Measurements from ENCODE around the gene UVRAG.

The UVRAG gene

GRCh38 chr11:75954039-75954438 is 139.0 kb downstream of the UVRAG start:
- no peaks in the 10 kb centered on the region for H3K36me3 ChIP-seq (replicated peaks)
- H3K4me3 ChIP-seq (ENCODE audit: low read depth, low read length), result no peak overlapping the region
- no peaks in the 10 kb centered on the region for H3K27me3 ChIP-seq (replicated peaks)
- DNase-seq, result no peak
- in situ Hi-C loops (cut with HindIII; ENCODE audit: low pct_ligation_motif_present, low sequenced_read_pairs), result no loop called here
- no peak for TF ChIP-seq CTCF (IDR thresholded peaks at IDR 0.05; ENCODE audit: low read depth, low read length, missing control alignments)
- H3K27ac ChIP-seq, result no peak overlapping the region

- in situ Hi-C loops (cut with HindIII; ENCODE audit: low pct_ligation_motif_present, low sequenced_read_pairs), result no loop called here
- Histone ChIP-seq H3K27ac (no peak overlapping the region), H3K4me3 (ENCODE audit: low read depth, low read length) (no peak overlapping the region), H3K27me3 (replicated peaks) (no peaks in the 10 kb centered on the region), H3K36me3 (replicated peaks) (no peaks in the 10 kb centered on the region)
- DNase-seq, result no peak
- no peak for TF ChIP-seq CTCF (IDR thresholded peaks at IDR 0.05; ENCODE audit: low read depth, low read length, missing control alignments)
Observed at GRCh38 chr11:75955443-75955842, 140.4 kb downstream of the UVRAG start.

- TF ChIP-seq CTCF (IDR thresholded peaks at IDR 0.05; ENCODE audit: low read depth, low read length, missing control alignments), result no peak
- H3K4me3 ChIP-seq (ENCODE audit: low read depth, low read length), result no peak overlapping the region
- DNase-seq, result no peak
- no peaks in the 10 kb centered on the region for H3K36me3 ChIP-seq (replicated peaks)
- no peak overlapping the region for H3K27ac ChIP-seq
- H3K27me3 ChIP-seq (replicated peaks), result no peaks in the 10 kb centered on the region
- in situ Hi-C loops (cut with HindIII; ENCODE audit: low pct_ligation_motif_present, low sequenced_read_pairs), result no loop called here
Observed at GRCh38 chr11:75959540-75959939, 144.5 kb downstream of the UVRAG start.

GRCh38 chr11:75964071-75964470 is 149.1 kb downstream of the UVRAG start:
- no peaks in the 10 kb centered on the region for H3K27me3 ChIP-seq (replicated peaks)
- no peak overlapping the region for H3K27ac ChIP-seq
- H3K36me3 ChIP-seq (replicated peaks), result no peaks in the 10 kb centered on the region
- in situ Hi-C loops (cut with HindIII; ENCODE audit: low pct_ligation_motif_present, low sequenced_read_pairs), result no loop called here
- TF ChIP-seq CTCF (IDR thresholded peaks at IDR 0.05; ENCODE audit: low read depth, low read length, missing control alignments), result no peak
- no peak overlapping the region for H3K4me3 ChIP-seq (ENCODE audit: low read depth, low read length)
- no peak for DNase-seq

GRCh38 chr11:75966537-75967287 is 151.7 kb downstream of the UVRAG start:
- no peak for TF ChIP-seq CTCF (IDR thresholded peaks at IDR 0.05; ENCODE audit: low read depth, low read length, missing control alignments)
- H3K4me3 ChIP-seq (ENCODE audit: low read depth, low read length), result no peak overlapping the region
- in situ Hi-C loops (cut with HindIII; ENCODE audit: low pct_ligation_motif_present, low sequenced_read_pairs), result no loop called here

More at GRCh38 chr11:75966537-75967287, 151.7 kb downstream of the UVRAG start:
- peak; percentile 20 for DNase-seq
- no peaks in the 10 kb centered on the region for H3K27me3 ChIP-seq (replicated peaks)
- H3K36me3 ChIP-seq (replicated peaks), result no peaks in the 10 kb centered on the region
- peak overlapping the region; percentile 60 for H3K27ac ChIP-seq

All from brain microvascular endothelial cell (primary cell).